HG03175 (cell line): Measurements from ENCODE around the gene MARCHF3.
"Not testable (repeated sequence)": the region's sequence is repeated elsewhere in the genome, so short reads cannot be mapped to it uniquely, and the experiment has no call there.

ENCODE experiments used
- ATAC-seq: cut with Tn5 transposase; IDR thresholded peaks from one replicate; pipeline ENCODE4 v1.9.1; 2021; ENCODE audit warnings: mild to moderate bottlenecking, moderate library complexity; ENCODE audit not compliant: unreplicated experiment

The MARCHF3 gene, protein sequence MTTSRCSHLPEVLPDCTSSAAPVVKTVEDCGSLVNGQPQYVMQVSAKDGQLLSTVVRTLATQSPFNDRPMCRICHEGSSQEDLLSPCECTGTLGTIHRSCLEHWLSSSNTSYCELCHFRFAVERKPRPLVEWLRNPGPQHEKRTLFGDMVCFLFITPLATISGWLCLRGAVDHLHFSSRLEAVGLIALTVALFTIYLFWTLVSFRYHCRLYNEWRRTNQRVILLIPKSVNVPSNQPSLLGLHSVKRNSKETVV

DNA sequence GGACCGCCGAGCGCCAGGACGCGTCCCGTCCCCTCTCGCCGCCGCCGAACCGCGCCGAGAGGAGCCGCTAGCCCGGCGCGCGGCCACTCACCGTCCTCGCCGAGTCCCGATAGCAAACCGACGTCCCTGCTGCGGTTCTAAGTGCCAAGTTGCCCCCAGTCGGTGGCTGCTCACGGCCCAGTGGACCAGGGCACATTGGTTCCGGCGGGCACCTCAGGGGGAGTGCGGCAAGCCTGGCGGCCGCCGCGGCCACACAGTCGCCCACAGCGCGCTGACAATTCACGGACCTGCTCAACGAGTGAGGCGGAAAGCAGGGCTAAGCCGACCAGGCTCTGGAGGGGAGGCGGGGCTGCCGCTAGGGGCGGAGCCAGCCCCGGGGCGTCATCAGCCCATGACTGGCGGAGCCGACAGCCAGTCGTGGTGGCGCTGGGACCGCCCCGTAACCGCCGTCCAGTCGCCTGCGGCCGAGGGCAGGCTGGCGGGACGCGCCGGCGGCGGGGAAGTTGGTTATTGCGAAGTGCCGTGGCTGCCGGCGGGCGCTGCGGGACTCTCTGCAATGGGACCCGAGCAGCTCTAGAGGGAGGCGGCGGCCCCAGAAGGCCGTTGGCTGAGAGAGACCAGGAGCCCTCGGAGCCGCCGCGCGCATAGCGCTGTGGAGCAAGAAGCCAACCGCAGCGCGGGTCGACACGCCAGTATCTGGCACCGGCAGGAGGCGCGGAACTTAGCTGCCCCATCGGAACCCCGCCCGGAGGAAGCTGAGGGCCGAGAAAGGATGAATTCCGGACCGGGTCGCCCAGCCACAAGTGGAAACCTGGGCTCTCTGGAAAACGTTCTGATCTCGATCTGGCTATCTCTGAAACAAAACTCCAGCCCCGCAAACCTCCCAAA is at the start of gene MARCHF3:
Gene MARCHF3 (minus strand): TSS at position 300 of the 888 bp plus-strand sequence. CDS start 112,387 bp downstream, outside the sequence.
- ATAC-seq = peak; percentile 95

DNA sequence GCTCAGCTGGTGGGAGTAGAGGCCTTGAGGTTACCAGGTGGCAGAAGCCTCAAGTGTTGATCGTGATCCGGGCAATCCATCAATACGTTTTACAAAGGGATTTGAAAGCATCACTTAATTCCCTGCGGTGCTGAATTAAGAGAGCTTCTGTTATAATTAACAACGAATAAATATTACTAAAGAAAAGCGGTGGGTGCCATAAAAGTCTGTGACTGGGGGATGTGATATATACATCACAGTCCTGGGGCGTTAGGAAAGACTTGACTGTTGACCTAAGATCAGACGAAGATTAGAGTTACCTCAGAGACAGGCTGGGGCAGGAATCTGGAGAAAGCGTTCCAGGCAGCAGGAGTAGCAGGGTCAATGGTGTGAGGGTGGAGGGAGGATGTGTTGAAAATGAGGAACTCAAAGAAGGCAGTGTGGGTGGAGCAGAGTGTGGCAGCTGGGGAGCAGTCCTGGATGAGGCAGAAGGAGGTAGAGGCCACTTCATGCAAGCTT is 49.7 kb upstream of the MARCHF3 start:
- no peak for ATAC-seq

DNA sequence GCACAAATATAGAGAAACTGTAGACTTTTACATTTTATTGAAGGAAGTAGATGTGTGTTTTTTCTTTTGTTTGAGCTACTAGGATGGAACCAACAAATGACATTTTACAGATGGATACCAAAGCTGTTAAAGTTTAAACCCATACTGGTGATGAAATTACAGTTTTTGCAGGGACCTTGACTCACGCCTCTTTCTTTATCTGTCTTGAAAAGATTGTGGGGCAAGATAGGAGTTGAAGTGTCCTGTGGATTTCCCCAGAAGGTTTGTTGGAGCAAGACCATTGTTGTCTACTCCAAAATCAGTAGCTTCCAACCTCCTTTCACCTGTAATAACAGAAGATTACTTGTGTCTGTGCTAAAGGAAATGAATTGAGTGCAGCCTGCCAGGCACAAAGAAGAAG is 47.0 kb upstream of the MARCHF3 start:
- no peak for ATAC-seq

DNA sequence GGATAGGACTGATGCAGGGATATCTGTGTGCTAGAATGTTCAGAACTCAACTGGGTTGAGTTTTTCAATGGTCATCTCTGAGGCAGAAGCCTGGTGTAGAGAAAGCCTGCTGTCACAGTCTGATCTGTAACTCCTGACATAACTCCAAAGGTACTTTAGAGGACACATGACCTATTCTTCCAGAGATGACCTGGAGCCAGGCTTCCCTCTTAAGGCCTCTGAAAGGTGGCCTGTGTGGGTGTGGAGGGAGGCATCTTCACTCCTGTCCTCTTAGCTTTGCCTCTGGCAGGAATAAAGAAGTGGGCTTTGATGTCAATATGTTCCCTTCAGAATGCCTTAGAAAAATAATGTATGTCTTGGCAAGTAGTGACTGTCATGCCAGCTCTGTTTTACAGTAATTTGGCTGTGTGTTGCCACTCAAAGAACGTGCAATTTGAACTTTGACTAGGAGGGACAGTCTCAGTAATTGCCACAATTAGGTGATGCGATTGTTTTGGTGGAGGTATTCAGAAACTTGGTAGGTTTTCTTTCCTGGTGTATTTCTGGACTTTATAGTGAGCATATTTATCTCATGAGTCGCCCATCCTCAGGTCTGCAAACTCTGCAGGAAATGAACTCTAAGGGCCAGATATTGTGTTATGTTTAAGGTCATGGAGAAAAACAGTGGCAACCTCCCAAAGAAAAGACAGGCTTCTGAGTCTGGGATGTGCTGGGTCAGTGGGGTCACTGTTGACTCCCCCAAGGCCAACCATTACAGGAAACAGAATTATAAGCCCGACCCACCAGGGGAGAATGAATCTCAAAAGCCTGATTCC is 46.2 kb upstream of the MARCHF3 start:
- no peak for ATAC-seq

DNA sequence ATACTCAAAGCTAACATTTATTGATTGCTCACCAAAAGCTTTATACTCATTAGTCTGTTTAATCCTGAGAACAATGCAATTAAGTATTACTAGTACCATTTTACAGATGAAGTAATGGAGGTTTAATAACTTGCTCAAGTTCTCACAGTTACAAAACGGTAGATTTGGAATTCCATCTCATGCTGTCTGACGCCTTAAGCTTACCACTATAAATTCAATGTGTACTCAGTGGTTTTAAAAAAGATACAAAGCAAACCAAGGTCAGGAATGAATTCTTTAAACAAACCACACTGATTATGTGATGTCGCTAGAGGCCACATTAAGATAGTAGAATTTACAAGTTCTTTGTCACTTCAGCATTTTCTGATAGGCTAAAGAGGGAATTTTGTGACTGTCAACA is 44.1 kb upstream of the MARCHF3 start:
- no peak for ATAC-seq

DNA sequence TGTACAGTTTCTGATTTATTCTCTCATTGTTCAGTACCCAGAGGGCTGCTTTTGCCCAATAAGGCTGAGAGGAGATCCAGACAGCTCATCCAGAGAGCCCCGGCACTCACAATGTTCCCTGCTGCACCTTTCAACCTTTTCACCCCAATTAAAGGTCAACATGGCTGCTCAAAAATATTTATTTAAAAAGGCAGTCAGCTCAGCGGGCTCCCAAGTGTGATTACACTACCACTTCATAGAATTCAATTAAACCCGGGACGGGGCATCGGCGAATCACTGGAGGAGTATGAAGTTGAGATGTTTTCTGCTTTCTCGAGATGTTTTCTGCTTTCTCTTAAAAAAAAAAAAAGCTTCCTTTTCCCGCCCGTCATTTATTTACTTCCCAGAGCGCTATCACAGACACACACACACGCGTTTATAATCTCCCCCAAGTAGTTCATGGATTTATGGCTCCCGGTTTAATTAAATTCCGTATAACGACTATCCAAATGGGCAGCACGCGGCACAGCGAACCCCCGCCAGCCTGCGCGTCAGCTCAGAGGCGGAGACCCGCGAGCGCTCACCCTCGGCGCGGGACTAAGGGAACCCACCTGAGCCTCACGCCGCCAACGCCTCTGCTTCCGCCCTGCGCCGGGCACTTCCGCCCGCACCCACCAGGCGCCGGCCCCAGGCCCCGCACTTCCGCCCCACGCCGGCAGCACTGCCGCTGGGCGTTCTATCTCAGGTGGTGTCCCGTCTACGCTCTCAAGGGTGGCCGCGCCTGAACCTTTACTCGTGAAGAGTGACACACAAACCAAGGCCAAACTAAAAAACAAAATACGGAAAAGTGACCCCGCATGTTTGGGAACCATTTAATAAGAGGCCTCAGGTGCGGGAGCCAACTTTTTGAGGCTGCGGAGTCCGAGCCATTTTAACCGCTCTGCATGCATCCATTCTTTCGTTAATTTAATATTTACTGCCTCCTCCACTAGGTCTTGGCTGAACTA is 42.8 kb upstream of the MARCHF3 start, which contains the start of gene C5orf63:
Gene C5orf63 (minus strand): TSS at position 642 of the 986 bp plus-strand sequence. CDS start 14,507 bp downstream, outside the sequence.
- ATAC-seq = peak; percentile 99

DNA sequence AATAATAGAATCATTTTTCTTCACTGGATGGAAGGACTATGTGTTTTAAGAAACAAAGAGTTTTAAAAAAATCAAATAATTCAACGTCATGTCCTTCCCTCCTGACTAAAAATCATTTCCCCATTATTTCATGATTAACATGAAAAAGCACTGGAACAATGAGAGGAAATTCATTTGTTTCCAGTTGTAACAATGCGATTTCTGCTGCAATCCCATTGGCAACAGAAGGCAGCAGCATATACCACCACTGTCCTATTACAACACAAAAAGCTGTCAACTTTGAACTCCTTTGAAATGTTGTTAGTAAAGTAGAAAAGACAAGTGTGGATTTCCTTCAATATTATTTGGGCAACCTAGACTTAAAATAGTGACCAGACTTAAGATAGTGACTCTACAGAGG is 39.9 kb upstream of the MARCHF3 start:
- no peak for ATAC-seq

DNA sequence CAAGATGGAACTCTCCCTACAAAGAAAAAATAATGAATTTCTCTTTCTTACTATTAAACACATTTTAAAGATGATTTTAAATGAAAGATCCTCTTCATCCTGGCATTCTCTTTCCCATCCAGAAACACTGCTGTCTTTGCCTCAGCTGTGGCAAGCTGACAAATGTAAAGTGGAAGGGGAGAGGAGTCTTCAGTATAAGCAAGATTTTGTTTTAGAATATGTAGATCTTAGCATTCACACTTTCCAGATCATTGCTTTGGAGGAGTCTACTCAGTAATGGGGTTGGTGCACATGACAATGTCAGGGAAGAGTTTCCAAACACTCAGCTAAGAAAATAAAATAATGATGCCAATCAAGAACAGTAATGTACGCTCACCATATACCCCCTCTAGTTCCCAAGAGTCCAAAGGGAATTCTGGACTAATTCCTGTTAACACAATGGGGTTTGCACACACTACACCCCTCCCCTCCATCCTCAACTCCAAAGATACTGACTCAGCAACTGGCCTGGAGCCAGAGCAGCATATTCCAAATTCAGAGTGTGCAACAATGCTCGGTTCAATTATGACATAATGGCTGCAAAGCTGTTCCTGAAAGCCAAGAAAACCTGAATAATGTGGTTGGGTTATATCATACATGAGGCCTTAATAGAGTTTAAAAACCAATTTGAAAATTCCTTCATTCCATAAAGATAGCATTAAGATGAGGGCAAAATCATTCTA is 38.3 kb upstream of the MARCHF3 start:
- no peak for ATAC-seq

DNA sequence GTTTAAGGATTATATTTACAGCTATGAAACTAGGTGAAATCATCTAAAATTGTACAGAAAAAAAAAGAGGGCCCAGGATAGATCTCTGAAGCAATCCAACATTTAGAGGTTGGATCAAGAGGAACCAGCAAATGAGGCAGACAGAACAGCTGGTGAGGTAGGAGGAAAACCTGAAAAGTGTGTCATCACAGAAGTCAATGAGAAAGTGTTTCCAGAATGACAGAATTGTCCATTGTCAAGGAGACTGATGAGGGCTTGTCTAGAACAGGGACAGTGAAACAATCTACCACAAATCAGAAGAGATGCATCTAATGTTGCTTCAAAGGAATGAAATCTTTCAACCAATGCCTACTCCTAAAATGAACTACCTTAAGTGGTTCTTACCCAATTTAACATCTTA is 36.4 kb upstream of the MARCHF3 start:
- ATAC-seq = no peak

DNA sequence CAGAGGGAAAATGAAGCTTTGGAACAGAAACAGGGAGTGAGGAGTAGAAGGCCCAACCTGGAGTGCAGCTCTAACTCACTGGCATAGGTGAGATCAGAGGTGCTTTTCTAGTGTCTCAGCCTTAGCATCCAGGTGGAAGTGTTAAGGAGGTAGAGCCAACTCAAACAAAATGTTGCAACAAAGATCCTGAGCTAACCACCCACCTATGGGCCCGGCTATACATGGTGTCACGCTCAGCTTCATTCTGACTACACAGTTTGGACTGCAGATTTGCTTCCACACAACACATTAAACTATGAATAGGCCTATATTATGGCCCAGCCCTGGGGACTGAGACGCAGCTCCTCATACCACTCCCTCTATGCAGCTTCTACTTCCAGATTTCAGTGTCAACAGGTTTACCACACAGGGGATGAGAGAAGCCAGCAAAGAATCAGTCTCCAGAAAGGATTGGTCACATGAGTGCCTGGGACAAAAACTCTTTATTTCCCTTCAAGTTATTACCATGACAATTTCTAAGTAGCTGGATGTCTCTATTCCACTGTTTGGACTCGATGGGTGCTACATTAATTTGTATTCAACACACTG is 34.0 kb upstream of the MARCHF3 start:
- no peak for ATAC-seq

DNA sequence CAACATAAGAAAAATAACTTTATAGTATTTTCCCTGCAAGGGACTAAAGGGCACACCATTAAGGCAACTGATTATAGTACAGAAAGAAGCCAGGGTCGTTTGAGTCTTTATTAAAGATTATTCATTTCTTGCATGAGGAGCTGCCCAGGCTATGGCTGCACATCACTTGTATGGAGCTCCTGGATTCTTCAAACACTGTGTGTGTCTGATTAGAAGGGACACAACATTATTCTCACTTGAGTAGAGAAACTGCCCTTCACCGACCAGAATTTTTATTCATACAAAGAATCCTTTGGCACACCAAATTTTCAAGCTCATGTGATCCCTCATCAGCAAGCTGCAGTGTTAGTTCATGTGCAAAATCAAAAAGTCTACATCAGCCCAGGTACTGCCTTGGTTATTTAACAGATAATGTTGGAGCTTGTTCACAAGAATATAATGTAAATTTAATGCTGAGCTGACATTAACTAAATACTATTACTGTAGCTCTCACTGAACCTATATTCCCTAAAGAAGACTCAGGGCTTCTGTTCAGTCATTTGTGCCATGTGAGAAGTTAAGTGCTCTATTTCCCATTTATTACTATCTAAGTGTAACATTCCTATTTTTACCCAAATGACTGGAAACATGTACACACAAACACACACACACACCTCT is 33.0 kb upstream of the MARCHF3 start:
- no peak for ATAC-seq

DNA sequence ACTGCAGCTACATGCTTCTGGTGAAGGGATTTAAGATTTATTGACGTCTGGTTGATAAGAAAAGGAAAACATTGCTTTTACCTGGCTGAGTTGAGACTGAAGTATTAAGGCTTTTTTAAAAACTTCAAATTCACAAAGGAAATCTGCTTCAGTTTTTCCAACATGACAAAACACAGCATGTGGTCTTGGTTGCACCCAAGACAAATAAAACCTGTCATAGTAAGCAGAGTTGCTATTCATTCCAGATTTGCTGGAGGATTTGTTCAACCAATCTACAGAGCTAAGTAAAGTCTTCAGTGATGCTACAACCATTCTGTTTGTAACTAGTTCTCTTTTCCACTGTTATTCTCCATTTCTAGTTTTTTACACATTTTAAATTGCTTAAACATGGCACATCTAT is 31.6 kb upstream of the MARCHF3 start:
- no peak for ATAC-seq

DNA sequence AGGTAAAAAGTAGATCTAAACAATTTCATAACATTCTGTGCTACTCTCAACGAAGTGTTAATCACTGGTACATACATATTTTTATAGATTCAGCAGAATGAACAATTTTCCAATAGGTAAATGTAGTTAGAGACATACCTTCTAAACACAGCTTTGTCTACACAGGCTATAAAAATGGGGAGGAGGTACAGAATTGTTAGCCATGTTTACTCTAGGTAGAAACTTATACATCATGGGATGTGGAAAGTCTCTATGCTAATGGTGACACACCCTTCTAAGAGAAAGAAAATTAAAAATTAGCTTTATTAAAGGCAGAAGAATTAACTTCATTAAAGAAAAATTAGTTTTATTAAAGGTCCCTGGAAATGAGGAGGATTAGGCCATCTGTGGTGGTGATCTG is 31.2 kb upstream of the MARCHF3 start:
- no peak for ATAC-seq

DNA sequence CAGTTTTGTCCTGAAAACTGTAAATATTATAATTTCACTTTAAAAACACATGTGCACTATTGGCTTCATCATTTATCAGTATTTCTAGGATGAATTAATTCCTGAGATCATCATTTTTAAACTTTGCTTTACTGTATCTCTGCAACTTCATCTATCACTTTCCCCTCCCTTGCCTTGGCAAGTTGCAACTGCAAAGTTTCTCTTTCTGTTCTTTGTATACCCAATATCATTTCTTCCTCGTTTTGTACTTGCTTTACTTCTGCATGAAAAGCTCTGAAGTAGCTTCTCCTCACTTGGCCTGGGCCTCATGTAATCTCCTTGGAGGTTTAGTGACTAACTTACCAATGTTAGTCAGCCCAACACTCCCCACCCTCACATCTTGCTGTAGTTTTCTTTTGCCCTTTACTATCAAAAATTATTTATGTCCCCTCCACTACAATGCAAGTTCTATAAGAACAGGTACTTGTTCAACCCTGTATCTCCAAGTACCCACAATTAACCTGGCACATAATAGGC is 30.2 kb upstream of the MARCHF3 start:
- no peak for ATAC-seq

DNA sequence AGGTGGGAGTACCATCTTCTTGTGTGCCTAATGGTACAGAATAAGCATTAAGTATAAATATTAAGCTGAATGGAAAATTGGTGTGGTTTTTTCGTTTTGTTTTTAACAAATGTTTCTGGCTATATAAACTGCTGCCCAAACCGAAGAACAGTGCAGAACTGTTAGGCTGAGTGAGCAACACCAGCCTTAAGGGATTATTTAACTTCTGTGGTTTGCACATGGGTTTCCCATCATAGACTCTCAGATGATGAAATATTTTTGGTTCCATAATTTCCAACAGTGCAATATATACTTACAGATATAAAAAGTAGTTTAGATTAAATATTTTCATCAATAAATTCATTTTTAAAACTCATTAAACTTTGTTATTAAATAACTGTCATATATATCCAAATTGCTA is 26.5 kb upstream of the MARCHF3 start:
- ATAC-seq = no peak

DNA sequence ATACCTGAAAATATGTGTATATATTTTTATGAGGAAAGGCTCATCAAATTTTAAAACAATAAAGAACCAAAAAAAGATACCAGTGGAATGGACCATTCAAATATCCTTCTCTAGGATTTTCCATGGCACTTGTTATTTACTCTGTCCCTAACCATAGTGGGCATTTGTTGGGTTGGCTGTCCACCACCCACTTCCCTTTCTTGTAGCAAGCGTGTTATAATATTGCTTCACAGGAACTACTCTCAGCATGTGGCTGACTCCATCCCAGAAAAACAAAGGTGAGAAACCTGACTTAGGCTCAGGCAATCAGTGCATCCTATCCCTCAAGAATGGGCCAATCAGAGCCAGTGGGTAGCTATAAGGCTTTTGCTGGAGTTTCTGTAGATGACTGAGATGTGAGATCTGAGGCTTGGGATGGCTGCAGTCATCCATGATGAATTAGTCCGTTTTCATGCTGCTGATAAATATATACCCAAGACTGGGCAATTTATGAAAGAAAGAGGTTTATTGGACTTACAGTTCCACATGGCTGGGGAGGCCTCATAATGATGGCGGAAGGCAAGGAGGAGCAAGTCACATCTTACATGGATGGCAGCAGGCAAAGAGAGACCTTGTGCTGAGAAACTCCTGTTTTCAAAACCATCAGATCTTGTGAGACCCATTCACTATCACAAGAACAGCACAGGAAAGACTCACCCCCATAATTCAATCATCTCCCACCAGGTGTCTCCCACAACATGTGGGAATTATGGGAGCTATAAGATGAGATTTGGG is 25.7 kb upstream of the MARCHF3 start:
- no peak for ATAC-seq

DNA sequence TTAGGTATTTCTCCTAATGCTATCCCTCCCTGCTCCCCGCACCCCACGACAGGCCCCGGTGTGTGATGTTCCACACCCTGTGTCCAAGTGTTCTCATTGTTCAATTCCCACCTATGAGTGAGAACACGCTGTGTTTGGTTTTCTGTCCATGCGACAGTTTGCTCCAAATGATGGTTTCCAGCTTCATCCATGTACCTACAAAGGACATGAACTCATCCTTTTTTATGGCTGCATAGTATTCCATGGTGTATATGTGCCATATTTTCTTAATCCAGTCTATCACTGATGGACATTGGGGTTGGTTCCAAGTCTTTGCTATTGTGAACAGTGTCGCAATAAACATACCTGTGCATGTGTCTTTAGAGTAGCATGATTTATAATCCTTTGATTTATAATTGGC is 23.2 kb upstream of the MARCHF3 start:
- not testable (repeated sequence) for ATAC-seq
